Measurements from ENCODE around the gene TSR1.

Gene TSR1

GRCh38 chr17:2379489-2380225 lies 43.4 kb upstream of the TSR1 start:
- ATAC-seq (ENCODE audit: insufficient read depth, low read depth) (no peak), DNase-seq (no peak)
- no peaks in the 10 kb centered on the region for H3K9me3 ChIP-seq (ENCODE audit: insufficient read depth, low read length, severe bottlenecking)
- H3K4me3 ChIP-seq (ENCODE audit: low read depth in 1 of 2, low read length in 2 of 2), result no peak overlapping the region
- H3K36me3 ChIP-seq (ENCODE audit: insufficient read depth, low read length), result peaks cover 60% of the 10 kb centered on the region
- H3K27me3 ChIP-seq (ENCODE audit: insufficient read depth, low read length, poor library complexity), result no peaks in the 10 kb centered on the region
- no peak overlapping the region for H3K4me2 ChIP-seq (ENCODE audit: insufficient read depth, low read length)
- peaks cover 7% of the 10 kb centered on the region; the same call in 1 of the 2 replicates for H4K20me1 ChIP-seq (ENCODE audit: insufficient read depth, low read length)
- H3K4me1 ChIP-seq (ENCODE audit: insufficient read depth, low read length), result peaks cover 6% of the 10 kb centered on the region
- H3K9ac ChIP-seq (ENCODE audit: low read depth, low read length), result no peak overlapping the region
- H2AFZ ChIP-seq (ENCODE audit: low read depth, low read length), result no peak overlapping the region
- no peak overlapping the region for H3K27ac ChIP-seq (ENCODE audit: low read length)
- TF ChIP-seq CTCF (IDR thresholded peaks at IDR 0.05; ENCODE audit: borderline replicate concordance, extremely low read depth, low read length, poor library complexity, severe bottlenecking), result no peak
- no peak for TF ChIP-seq EZH2 (IDR thresholded peaks at IDR 0.05; ENCODE audit: borderline replicate concordance, low read depth, low read length, severe bottlenecking)
- no peaks in the 10 kb centered on the region for H3K79me2 ChIP-seq (ENCODE audit: insufficient read depth, low read length)

GRCh38 chr17:2378905-2379304 lies 42.6 kb upstream of the TSR1 start:
- Histone ChIP-seq H3K9ac (ENCODE audit: low read depth, low read length) (no peak overlapping the region), H3K4me2 (ENCODE audit: insufficient read depth, low read length) (no peak overlapping the region), H3K4me1 (ENCODE audit: insufficient read depth, low read length) (peaks cover 6% of the 10 kb centered on the region), H3K27ac (ENCODE audit: low read length) (no peak overlapping the region), H3K36me3 (ENCODE audit: insufficient read depth, low read length) (peaks cover 58% of the 10 kb centered on the region), H3K27me3 (ENCODE audit: insufficient read depth, low read length, poor library complexity) (no peaks in the 10 kb centered on the region), H3K79me2 (ENCODE audit: insufficient read depth, low read length) (no peaks in the 10 kb centered on the region), H3K9me3 (ENCODE audit: insufficient read depth, low read length, severe bottlenecking) (no peaks in the 10 kb centered on the region), H4K20me1 (ENCODE audit: insufficient read depth, low read length) (peaks cover 7% of the 10 kb centered on the region; the same call in 1 of the 2 replicates), H3K4me3 (ENCODE audit: low read depth in 1 of 2, low read length in 2 of 2) (no peak overlapping the region), H2AFZ (ENCODE audit: low read depth, low read length) (no peak overlapping the region)
- no peak for DNase-seq
- ATAC-seq (ENCODE audit: insufficient read depth, low read depth), result no peak
- TF ChIP-seq EZH2 (IDR thresholded peaks at IDR 0.05; ENCODE audit: borderline replicate concordance, low read depth, low read length, severe bottlenecking), result no peak
- no peak for TF ChIP-seq CTCF (IDR thresholded peaks at IDR 0.05; ENCODE audit: borderline replicate concordance, extremely low read depth, low read length, poor library complexity, severe bottlenecking)

- no peak for TF ChIP-seq CTCF (IDR thresholded peaks at IDR 0.05; ENCODE audit: borderline replicate concordance, extremely low read depth, low read length, poor library complexity, severe bottlenecking)
- TF ChIP-seq EZH2 (IDR thresholded peaks at IDR 0.05; ENCODE audit: borderline replicate concordance, low read depth, low read length, severe bottlenecking), result no peak
- Histone ChIP-seq H3K4me3 (ENCODE audit: low read depth in 1 of 2, low read length in 2 of 2) (no peak overlapping the region), H3K9me3 (ENCODE audit: insufficient read depth, low read length, severe bottlenecking) (no peaks in the 10 kb centered on the region), H3K9ac (ENCODE audit: low read depth, low read length) (no peak overlapping the region), H3K27me3 (ENCODE audit: insufficient read depth, low read length, poor library complexity) (no peaks in the 10 kb centered on the region), H4K20me1 (ENCODE audit: insufficient read depth, low read length) (0 out of 2 replicates have a peak, but pooled peaks cover 4% of the 10 kb centered on the region), H3K4me1 (ENCODE audit: insufficient read depth, low read length) (no peaks in the 10 kb centered on the region), H3K36me3 (ENCODE audit: insufficient read depth, low read length) (peaks cover 67% of the 10 kb centered on the region), H2AFZ (ENCODE audit: low read depth, low read length) (no peak overlapping the region), H3K27ac (ENCODE audit: low read length) (no peak overlapping the region), H3K4me2 (ENCODE audit: insufficient read depth, low read length) (no peak overlapping the region), H3K79me2 (ENCODE audit: insufficient read depth, low read length) (no peaks in the 10 kb centered on the region)
- ATAC-seq (ENCODE audit: insufficient read depth, low read depth), result no peak
- DNase-seq, result no peak
Measured at GRCh38 chr17:2377659-2378058, 41.4 kb upstream of the TSR1 start.

All from DND-41 (cell line).